ENCODE measurements around the gene FNDC3A. TPM values are rescaled to one million over a fixed set of nuclear protein-coding genes. Genes with fewer than 3 reads are reported as not detected.

Gene FNDC3A
- total and polyA plus RNA-seq, 4 donors: 25.2 to 89.5 (median 32.1) TPM

DNA sequence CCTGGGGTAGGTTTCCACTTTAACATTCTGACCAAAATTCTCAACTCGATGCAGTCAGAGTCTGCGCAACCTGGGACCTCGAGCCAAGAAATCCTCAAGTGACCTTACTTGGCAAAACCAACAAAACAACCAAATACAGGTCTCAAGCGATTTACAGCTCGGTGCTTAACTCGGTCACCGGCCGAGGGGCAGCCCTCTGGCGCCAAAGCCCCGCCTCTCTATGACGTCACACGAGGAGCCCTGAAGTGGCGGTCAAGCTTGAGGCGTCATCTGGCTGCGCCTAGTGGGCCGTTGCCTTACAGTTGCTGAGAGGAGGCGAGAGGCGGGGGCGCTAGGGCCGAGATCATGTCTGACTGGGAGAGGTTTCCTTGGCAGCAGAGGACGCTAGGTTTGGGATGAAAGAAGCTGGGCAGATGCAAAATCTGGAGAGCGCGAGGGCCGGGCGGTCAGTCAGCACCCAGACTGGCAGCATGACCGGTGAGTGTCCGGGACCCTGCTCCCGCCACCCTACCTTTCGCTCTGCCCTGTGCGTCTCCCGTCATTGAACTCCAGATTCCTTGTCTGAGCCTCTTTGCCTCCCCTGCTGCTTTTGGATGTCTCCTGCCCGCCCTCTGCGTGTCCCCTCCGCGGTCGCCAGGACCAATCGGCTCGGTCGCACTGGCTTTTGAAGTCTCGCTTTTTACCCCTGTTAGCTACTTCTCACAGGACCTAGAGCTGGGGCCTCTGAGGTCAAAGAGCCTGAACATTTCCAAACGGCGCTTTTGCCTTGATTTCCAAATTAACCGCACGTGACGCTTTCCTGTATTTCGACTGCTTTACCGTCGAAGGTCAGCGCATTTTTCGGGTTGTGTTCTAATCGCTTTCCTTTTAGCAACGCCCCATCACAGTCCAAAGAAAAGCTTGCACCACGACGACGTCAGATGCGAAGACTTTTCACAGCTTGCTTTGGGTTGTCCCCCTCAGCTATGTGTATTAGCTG, 272.2 kb downstream of the FNDC3A start, which contains the start of gene CDADC1 (continued):
- TF ChIP-seq, protein P1, sequence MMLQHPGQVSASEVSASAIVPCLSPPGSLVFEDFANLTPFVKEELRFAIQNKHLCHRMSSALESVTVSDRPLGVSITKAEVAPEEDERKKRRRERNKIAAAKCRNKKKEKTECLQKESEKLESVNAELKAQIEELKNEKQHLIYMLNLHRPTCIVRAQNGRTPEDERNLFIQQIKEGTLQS (IDR thresholded peaks at IDR 0.05): peak; percentile 11
- TF ChIP-seq JUND (IDR thresholded peaks at IDR 0.05): peak; percentile 58 to 61

DNA sequence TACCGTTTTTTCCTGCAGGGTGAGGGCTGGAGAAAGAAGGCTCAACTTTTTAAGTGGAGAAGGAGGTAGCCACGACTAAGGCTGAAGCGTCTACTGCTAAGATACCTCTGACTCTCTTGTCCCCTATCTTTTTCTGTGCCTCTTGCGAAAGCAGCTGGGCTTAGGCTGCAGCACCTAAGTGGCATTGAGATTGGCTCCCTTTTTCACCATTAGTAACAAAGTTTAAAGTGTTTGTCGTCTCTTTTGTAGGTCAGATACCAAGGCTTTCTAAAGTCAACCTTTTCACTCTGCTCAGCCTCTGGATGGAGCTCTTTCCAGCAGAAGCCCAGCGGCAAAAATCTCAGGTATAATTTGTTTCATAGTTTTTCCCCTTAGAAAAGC, 272.9 kb downstream of the FNDC3A start:
- Histone ChIP-seq H3K9ac (ENCODE audit: low read depth in 1 of 2, low read length in 2 of 2) (peak overlapping the region; percentile 84 to 95), H3K4me3 (ENCODE audit: low read depth in 1 of 3, low read length in 3 of 3) (peak overlapping the region; percentile 68 to 75 (median 71)), H3K27me3 (ENCODE audit: control insufficient read depth in 4 of 4, insufficient read depth in 4 of 4, low read length in 3 of 4) (no peaks in the 10 kb centered on the region), H3K9me3 (ENCODE audit: control insufficient read depth in 4 of 4, low read length in 3 of 4) (no peaks in the 10 kb centered on the region), H3K36me3 (ENCODE audit: control insufficient read depth in 4 of 4, insufficient read depth in 3 of 4, low read depth in 1 of 4, low read length in 3 of 4) (peaks cover 0 to 3% (median 2%) of the 10 kb centered on the region in 4 donors), H3K4me1 (ENCODE audit: control insufficient read depth in 4 of 4, insufficient read depth in 4 of 4, low read length in 3 of 4) (peaks cover 4 to 20% (median 10%) of the 10 kb centered on the region in 4 donors), H3K27ac (ENCODE audit: low read depth in 1 of 2, low read length in 2 of 2) (peak overlapping the region; percentile 81 to 83)
- no peak for DNase-seq (ENCODE audit: low spot score)
- TF ChIP-seq RAD21 (IDR thresholded peaks at IDR 0.05) (peak; percentile 20 to 31), HNF4A (conservative IDR thresholded peaks at IDR 0.05) (peak in 1 of 2 donors; percentile 30)
- TF ChIP-seq, protein P1 (IDR thresholded peaks at IDR 0.05): no peak
- 3% methylated on average over 6 of the region's 6 CpGs for WGBS

DNA sequence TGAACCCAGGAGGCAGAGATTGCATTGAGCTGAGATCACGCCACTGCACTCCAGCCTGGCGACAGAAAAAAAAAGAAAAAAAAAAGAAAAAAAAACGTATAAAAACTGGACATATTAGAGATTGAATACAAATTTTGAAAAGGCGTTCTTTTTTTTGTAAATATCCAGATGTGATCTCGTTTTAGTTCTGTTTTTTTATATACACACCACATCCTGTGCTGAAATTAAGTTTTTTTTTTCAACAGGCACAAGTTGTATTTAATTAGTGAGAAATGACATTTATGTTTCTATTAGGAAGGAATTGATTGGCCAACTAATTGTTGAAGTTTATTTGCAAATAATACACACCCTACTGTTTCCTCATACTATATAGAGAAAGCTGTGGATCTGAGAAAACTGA, 275.6 kb downstream of the FNDC3A start:
- Histone ChIP-seq H3K27ac (ENCODE audit: low read depth in 1 of 2, low read length in 2 of 2) (no peak overlapping the region), H3K36me3 (ENCODE audit: control insufficient read depth in 4 of 4, insufficient read depth in 3 of 4, low read depth in 1 of 4, low read length in 3 of 4) (peaks cover 2 to 13% (median 5%) of the 10 kb centered on the region in 4 donors), H3K4me1 (ENCODE audit: control insufficient read depth in 4 of 4, insufficient read depth in 4 of 4, low read length in 3 of 4) (peaks cover 4 to 24% (median 10%) of the 10 kb centered on the region in 4 donors), H3K27me3 (ENCODE audit: control insufficient read depth in 4 of 4, insufficient read depth in 4 of 4, low read length in 3 of 4) (no peaks in the 10 kb centered on the region), H3K9ac (ENCODE audit: low read depth in 1 of 2, low read length in 2 of 2) (no peak overlapping the region), H3K4me3 (ENCODE audit: low read depth in 1 of 3, low read length in 3 of 3) (no peak overlapping the region), H3K9me3 (ENCODE audit: control insufficient read depth in 4 of 4, low read length in 3 of 4) (no peaks in the 10 kb centered on the region)
- 87% methylated on average over 5 of the region's 5 CpGs for WGBS
- DNase-seq (ENCODE audit: low spot score): no peak
- no peak for TF ChIP-seq HNF4G (IDR thresholded peaks at IDR 0.05)

DNA sequence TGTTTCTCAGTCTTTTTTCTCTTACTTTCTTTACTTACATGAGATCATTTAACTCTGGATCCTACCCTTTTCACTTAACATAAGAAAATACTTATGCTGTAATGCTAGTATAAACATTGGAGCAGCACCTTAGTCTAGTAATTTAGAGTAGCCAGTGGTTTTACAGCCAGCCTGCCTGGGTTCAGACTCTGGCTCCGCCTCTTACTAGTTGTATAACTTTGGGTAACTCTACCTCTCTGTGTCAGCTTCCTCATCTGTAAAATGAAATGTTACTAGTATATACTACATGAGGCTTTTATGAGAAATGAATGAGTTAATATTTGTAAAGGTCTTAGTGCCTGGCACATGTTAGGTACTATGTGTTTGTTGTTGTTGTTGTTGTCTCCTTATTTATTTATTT, 277.6 kb downstream of the FNDC3A start:
- WGBS: 93% methylated on average over 1 of the region's 1 CpG
- no peak overlapping the region for H3K4me3 ChIP-seq (ENCODE audit: low read depth in 1 of 3, low read length in 3 of 3)
- TF ChIP-seq SP1 (IDR thresholded peaks at IDR 0.05) (no peak), FOXA2 (IDR thresholded peaks at IDR 0.05) (no peak), RXRA (IDR thresholded peaks at IDR 0.05) (no peak), EGR1 (IDR thresholded peaks at IDR 0.05; ENCODE audit: low read depth in 2 of 2) (no peak)
- TF ChIP-seq, protein P2, sequence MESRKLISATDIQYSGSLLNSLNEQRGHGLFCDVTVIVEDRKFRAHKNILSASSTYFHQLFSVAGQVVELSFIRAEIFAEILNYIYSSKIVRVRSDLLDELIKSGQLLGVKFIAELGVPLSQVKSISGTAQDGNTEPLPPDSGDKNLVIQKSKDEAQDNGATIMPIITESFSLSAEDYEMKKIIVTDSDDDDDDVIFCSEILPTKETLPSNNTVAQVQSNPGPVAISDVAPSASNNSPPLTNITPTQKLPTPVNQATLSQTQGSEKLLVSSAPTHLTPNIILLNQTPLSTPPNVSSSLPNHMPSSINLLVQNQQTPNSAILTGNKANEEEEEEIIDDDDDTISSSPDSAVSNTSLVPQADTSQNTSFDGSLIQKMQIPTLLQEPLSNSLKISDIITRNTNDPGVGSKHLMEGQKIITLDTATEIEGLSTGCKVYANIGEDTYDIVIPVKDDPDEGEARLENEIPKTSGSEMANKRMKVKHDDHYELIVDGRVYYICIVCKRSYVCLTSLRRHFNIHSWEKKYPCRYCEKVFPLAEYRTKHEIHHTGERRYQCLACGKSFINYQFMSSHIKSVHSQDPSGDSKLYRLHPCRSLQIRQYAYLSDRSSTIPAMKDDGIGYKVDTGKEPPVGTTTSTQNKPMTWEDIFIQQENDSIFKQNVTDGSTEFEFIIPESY (IDR thresholded peaks at IDR 0.05): no peak
- no peaks in the 10 kb centered on the region for H3K27me3 ChIP-seq (ENCODE audit: control insufficient read depth in 4 of 4, insufficient read depth in 4 of 4, low read length in 3 of 4)
- no peak overlapping the region for H3K27ac ChIP-seq (ENCODE audit: low read depth in 1 of 2, low read length in 2 of 2)
- peaks cover 2 to 14% (median 6%) of the 10 kb centered on the region in 4 donors for H3K36me3 ChIP-seq (ENCODE audit: control insufficient read depth in 4 of 4, insufficient read depth in 3 of 4, low read depth in 1 of 4, low read length in 3 of 4)
- no peak for DNase-seq (ENCODE audit: low spot score)
- peaks cover 4 to 19% (median 11%) of the 10 kb centered on the region in 4 donors for H3K4me1 ChIP-seq (ENCODE audit: control insufficient read depth in 4 of 4, insufficient read depth in 4 of 4, low read length in 3 of 4)
- no peaks in the 10 kb centered on the region for H3K9me3 ChIP-seq (ENCODE audit: control insufficient read depth in 4 of 4, low read length in 3 of 4)
- H3K9ac ChIP-seq (ENCODE audit: low read depth in 1 of 2, low read length in 2 of 2): no peak overlapping the region
